K562 (cell line): ENCODE measurements around the gene SLC25A42. TPM values are rescaled to one million over a fixed set of nuclear protein-coding genes. Genes with fewer than 3 reads are reported as not detected.

ENCODE experiments used
- ADNP ChIP-seq: fragments of 200-800 bp; sonication (Bioruptor generic); IDR thresholded peaks from 2 replicates; pipeline ENCODE4 v1.6.1; 2016; ENCODE audit warnings: missing genetic modification characterization, missing compliant biosample characterization
- BRF2 ChIP-seq: IDR thresholded peaks from 3 replicates; pipeline ENCODE4 v1.6.1; 2011; ENCODE audit warnings: borderline replicate concordance, mild to moderate bottlenecking; ENCODE audit not compliant: insufficient read length, insufficient read depth
- CBX2 ChIP-seq: fragments of 200-600 bp; sonication (generic); IDR thresholded peaks from one replicate; pipeline ENCODE4 v1.6.1; 2012; ENCODE audit warnings: mild to moderate bottlenecking, low read length, inconsistent platforms; ENCODE audit not compliant: insufficient read depth, poor library complexity, severe bottlenecking
- CBX5 ChIP-seq: IDR thresholded peaks from 2 replicates; pipeline ENCODE4 v1.6.1; 2014; ENCODE audit warnings: low read depth, borderline replicate concordance
- CREBBP ChIP-seq: IDR thresholded peaks from one replicate; pipeline ENCODE4 v1.6.1; 2012; ENCODE audit warnings: low read depth, mild to moderate bottlenecking, control low read depth, inconsistent platforms, low read length
- E2F3 ChIP-seq: fragments of 250-450 bp; sonication (Bioruptor Pico); IDR thresholded peaks from 2 replicates; pipeline ENCODE4 v1.4.0; 2020; ENCODE audit warnings: mild to moderate bottlenecking
- ETV5 ChIP-seq: sonication (generic); formaldehyde crosslinking; IDR thresholded peaks from 2 replicates; pipeline ENCODE4 v1.4.0; 2020; ENCODE audit warnings: low read depth, mild to moderate bottlenecking, missing genetic modification reagents
- HOXB6 ChIP-seq: fragments of 250-450 bp; sonication (Bioruptor Pico); IDR thresholded peaks from 2 replicates; pipeline ENCODE4 v1.5.1; 2022; ENCODE audit warnings: mild to moderate bottlenecking, borderline replicate concordance
- KLF10 ChIP-seq: fragments of 250-450 bp; sonication (Bioruptor Pico); IDR thresholded peaks from 2 replicates; pipeline ENCODE4 v1.6.1; 2021; ENCODE audit warnings: matching md5 sums
- MEF2A ChIP-seq: IDR thresholded peaks from 2 replicates; pipeline ENCODE4 v1.6.1; 2011; ENCODE audit warnings: low read depth, mild to moderate bottlenecking, low read length, moderate library complexity; ENCODE audit not compliant: control insufficient read depth
- MIER1 ChIP-seq: fragments of 450-650 bp; IDR thresholded peaks from 2 replicates; pipeline ENCODE4 v1.6.1; 2016; ENCODE audit warnings: antibody characterized with exemption, mild to moderate bottlenecking, low read depth
- MXI1 ChIP-seq: IDR thresholded peaks from 2 replicates; pipeline ENCODE4 v1.6.1; 2011; ENCODE audit warnings: low read depth, mild to moderate bottlenecking, improper control_type of control experiment, low read length
- NCOA6 ChIP-seq: fragments of 450-650 bp; IDR thresholded peaks from 2 replicates; pipeline ENCODE4 v1.6.1; 2017; ENCODE audit warnings: mild to moderate bottlenecking
- NEUROD1 ChIP-seq: fragments of 150-350 bp; IDR thresholded peaks from 2 replicates; pipeline ENCODE4 v1.6.1; 2014; ENCODE audit warnings: borderline replicate concordance, low read length, low read depth; ENCODE audit not compliant: partially characterized antibody
- NFE2L1 ChIP-seq: fragments of 450-650 bp; IDR thresholded peaks from 2 replicates; pipeline ENCODE4 v1.6.1; 2016; ENCODE audit warnings: missing genetic modification characterization, low read depth, mild to moderate bottlenecking, missing compliant biosample characterization, moderate library complexity, borderline replicate concordance
- PHB2 ChIP-seq: fragments of 450-650 bp; IDR thresholded peaks from 2 replicates; pipeline ENCODE4 v1.6.1; 2017; ENCODE audit warnings: low read depth
- RBM15 ChIP-seq: fragments of 200-400 bp; formaldehyde crosslinking; IDR thresholded peaks from 2 replicates; pipeline ENCODE4 v1.6.1; 2018; ENCODE audit warnings: mild to moderate bottlenecking, low read length, moderate library complexity; ENCODE audit not compliant: insufficient read depth
- STAT5B ChIP-seq: fragments of 250-450 bp; sonication (Bioruptor Pico); IDR thresholded peaks from 2 replicates; pipeline ENCODE4 v1.8.0; 2021; ENCODE audit warnings: mild to moderate bottlenecking, inconsistent platforms
- TAF7 ChIP-seq: fragments of 450-650 bp; IDR thresholded peaks from 2 replicates; pipeline ENCODE4 v1.6.1; 2016; ENCODE audit warnings: missing genetic modification characterization, missing compliant biosample characterization
- ZNF197 ChIP-seq: fragments of 200-800 bp; sonication (Bioruptor generic); IDR thresholded peaks from 2 replicates; pipeline ENCODE4 v1.6.1; 2016; ENCODE audit warnings: low read depth, missing genetic modification characterization, missing compliant biosample characterization
- ZNF354B ChIP-seq: fragments of 250-450 bp; sonication (Bioruptor Pico); IDR thresholded peaks from 2 replicates; pipeline ENCODE4 v1.4.0; 2020
- ZNF695 ChIP-seq: fragments of 450-650 bp; formaldehyde crosslinking; IDR thresholded peaks from 2 replicates; pipeline ENCODE4 v1.4.0; 2020; ENCODE audit warnings: mild to moderate bottlenecking, moderate library complexity
- polyA plus RNA-seq, 8 experiments: library from polyadenylated mRNA; depleted of rRNA in 4 of 8; stranded (reverse) in 5 of 8; unstranded in 3 of 8; fragments of >200 nt; fragmentation: Nextera tagmentation in 2 of 8; fragmentation: Illumina TruSeq in 1 of 8; extraction: Ambion mirVana in 2 of 8; extraction: Trizol in 1 of 8; gene quantifications; 2 replicates each; pipeline versions ENCODE4 v1.2.1 to v1.2.3, GENCODE V29; 2011 to 2014; ENCODE audit warnings: inconsistent platforms in 1 of 8, missing spikeins in 1 of 8
- total RNA-seq, 7 experiments: library from RNA; depleted of rRNA in 6 of 7; stranded (reverse); fragments of >200 nt in 6 of 7; fragmentation: Illumina TruSeq in 2 of 7; extraction: Trizol in 2 of 7; gene quantifications; 2 replicates each; pipeline versions ENCODE4 v1.2.1 to v1.2.3, GENCODE V29; 2011 to 2021; ENCODE audit warnings: low replicate concordance in 1 of 7
- TF ChIP-seq, protein P1 (sequence below): fragments of 450-650 bp; formaldehyde crosslinking; IDR thresholded peaks from 2 replicates; pipeline ENCODE4 v1.4.0; 2020; ENCODE audit warnings: mild to moderate bottlenecking, moderate library complexity
- TF ChIP-seq, protein P2 (sequence below): fragments of 200-800 bp; sonication (Bioruptor generic); IDR thresholded peaks from 2 replicates; pipeline ENCODE4 v1.6.1; 2017; ENCODE audit warnings: missing genetic modification characterization, missing compliant biosample characterization

Gene SLC25A42
- total and polyA plus RNA-seq, 9 of the 15 experiments (the other 6 are each of a cell fraction or from before 2014, with no cell fraction given): 0.59 to 32.2 (median 14.1) TPM

DNA sequence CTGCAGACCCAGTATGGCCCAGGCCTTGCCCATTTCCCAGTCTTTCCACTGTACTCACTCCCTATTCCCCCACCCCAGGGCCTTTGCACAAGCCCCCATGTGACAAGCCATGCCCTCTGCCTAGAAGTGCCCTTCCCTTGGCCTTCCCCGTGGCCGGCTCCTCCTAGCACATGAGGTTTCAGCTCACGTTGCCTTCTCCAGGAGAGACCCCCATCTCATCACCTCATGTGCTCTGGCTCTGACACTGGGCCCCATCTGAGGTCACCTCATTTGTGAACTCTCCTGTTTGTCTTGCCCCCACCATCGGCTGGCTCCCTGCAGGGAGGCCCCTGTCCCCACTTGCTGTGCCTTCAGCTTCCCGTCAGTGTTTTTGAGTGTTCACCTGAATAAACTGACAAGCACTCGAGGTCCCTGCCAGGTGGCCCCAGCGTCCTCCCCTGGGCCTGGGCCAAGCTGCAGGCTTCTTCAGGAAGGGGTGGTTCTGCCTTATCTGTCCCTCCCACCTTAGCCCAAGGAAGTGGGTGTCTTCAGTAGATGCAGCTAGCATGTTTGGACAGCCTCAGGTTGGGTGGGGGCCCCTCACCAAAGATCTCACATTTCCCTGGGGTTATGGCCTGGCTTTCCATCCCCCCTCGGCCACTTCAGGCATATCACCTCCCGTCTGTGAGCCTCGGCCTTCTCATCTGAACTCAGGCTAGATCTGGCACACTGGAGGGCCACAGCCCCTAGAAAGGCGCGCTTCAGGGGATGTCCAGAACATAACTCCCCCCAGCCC, 3.8 kb upstream of the SLC25A42 start (continued):
- TF ChIP-seq BRF2 (no peak), PHB2 (peak; percentile 87), MIER1 (no peak; the same call in 1 of the 2 replicates), MXI1 (no peak), NEUROD1 (peak; percentile 89), NCOA6 (no peak), ZNF354B (CRISPR knock-in tag) (no peak), KLF10 (CRISPR knock-in tag) (no peak), ETV5 (CRISPR knock-in tag) (peak; percentile 93), ADNP (0 out of 2 replicates have a peak, but pooled peaks have one; percentile 41), ZNF197 (CRISPR knock-in tag) (peak; percentile 86; the same call in 1 of the 2 replicates), CBX5 (no peak), TAF7 (0 out of 2 replicates have a peak, but pooled peaks have one; percentile 22), ZNF695 (no peak; the same call in 1 of the 2 replicates), E2F3 (CRISPR knock-in tag) (no peak), CREBBP (no peak), HOXB6 (CRISPR knock-in tag) (no peak), RBM15 (no peak), MEF2A (no peak), CBX2 (no peak), NFE2L1 (no peak), STAT5B (CRISPR knock-in tag) (no peak)
- TF ChIP-seq, protein P1, sequence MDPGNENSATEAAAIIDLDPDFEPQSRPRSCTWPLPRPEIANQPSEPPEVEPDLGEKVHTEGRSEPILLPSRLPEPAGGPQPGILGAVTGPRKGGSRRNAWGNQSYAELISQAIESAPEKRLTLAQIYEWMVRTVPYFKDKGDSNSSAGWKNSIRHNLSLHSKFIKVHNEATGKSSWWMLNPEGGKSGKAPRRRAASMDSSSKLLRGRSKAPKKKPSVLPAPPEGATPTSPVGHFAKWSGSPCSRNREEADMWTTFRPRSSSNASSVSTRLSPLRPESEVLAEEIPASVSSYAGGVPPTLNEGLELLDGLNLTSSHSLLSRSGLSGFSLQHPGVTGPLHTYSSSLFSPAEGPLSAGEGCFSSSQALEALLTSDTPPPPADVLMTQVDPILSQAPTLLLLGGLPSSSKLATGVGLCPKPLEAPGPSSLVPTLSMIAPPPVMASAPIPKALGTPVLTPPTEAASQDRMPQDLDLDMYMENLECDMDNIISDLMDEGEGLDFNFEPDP (CRISPR knock-in tag): no peak
- TF ChIP-seq, protein P2, sequence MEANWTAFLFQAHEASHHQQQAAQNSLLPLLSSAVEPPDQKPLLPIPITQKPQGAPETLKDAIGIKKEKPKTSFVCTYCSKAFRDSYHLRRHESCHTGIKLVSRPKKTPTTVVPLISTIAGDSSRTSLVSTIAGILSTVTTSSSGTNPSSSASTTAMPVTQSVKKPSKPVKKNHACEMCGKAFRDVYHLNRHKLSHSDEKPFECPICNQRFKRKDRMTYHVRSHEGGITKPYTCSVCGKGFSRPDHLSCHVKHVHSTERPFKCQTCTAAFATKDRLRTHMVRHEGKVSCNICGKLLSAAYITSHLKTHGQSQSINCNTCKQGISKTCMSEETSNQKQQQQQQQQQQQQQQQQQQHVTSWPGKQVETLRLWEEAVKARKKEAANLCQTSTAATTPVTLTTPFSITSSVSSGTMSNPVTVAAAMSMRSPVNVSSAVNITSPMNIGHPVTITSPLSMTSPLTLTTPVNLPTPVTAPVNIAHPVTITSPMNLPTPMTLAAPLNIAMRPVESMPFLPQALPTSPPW: peak; percentile 84
